ENCODE data around the gene SPTBN5.

Gene SPTBN5

GRCh38 chr15:41895491-41895890 is 1.6 kb upstream of the SPTBN5 start:
- Histone ChIP-seq H3K27me3 (replicated peaks; ENCODE audit: insufficient read depth, low read length) (no peaks in the 10 kb centered on the region), H3K36me3 (replicated peaks; ENCODE audit: insufficient read depth, low read length) (no peaks in the 10 kb centered on the region), H4K20me1 (ENCODE audit: insufficient read depth, low read length) (no peaks in the 10 kb centered on the region), H3F3A (ENCODE audit: insufficient read depth, low read length) (no peaks in the 10 kb centered on the region), H3K9ac (ENCODE audit: low read length) (no peak overlapping the region), H2AFZ (ENCODE audit: low read length) (no peak overlapping the region), H3K27ac (ENCODE audit: low read length) (no peak overlapping the region), H3K79me2 (ENCODE audit: low read length) (no peaks in the 10 kb centered on the region), H3K9me3 (replicated peaks; ENCODE audit: insufficient read depth, low read length) (no peaks in the 10 kb centered on the region), H3K4me1 (ENCODE audit: low read length) (no peaks in the 10 kb centered on the region), H3K4me3 (ENCODE audit: low read length) (no peak overlapping the region), H3K4me2 (ENCODE audit: low read depth, low read length) (no peak overlapping the region), H3K9me2 (replicated peaks; ENCODE audit: insufficient read depth, low read length) (no peaks in the 10 kb centered on the region)
- DNase-seq, result no peak
- no peak for TF ChIP-seq EZH2phosphoT487 (IDR thresholded peaks at IDR 0.05; ENCODE audit: low read length)
- TF ChIP-seq CTCF (IDR thresholded peaks at IDR 0.05; ENCODE audit: low read length), result no peak
- TF ChIP-seq EZH2 (optimal IDR thresholded peaks at IDR 0.05; ENCODE audit: low read depth, low read length), result no peak

DNA sequence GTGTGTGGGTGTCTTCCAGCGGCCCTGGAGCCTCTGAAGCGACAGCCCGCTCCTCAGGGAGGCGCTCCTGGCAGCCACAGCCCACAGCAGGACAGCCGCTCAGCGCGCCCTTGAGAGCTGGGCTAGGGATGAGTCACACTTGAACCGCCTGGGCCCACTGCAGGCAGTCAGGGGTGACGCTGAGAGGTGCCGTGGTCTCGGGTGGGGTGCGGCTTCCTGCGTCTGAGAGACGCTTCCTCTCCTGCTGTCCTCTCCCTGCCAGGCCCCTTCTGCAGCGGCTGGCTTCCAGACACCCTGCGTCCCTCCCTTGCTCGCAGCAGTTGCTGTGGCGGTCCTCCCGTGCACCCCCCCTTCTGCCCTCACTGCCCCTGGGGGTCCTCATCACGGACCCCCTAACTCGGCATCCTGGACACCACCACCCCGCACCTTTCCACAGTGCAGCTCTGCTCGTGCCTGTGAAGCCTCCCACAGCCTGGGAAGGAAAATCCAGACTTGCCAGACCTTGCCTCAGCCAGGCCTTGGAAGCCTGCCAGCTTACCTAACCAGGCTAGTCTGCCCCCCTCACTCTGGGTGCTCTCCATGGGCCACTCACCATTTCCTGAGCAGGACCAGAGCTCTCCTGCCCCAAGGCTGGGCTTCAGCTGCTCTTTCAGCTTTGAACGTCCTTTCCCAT is 1.1 kb upstream of the SPTBN5 start:
- Histone ChIP-seq H3K36me3 (replicated peaks; ENCODE audit: insufficient read depth, low read length) (no peaks in the 10 kb centered on the region), H3K27ac (ENCODE audit: low read length) (no peak overlapping the region), H2AFZ (ENCODE audit: low read length) (no peak overlapping the region), H3K27me3 (replicated peaks; ENCODE audit: insufficient read depth, low read length) (no peaks in the 10 kb centered on the region), H4K20me1 (ENCODE audit: insufficient read depth, low read length) (no peaks in the 10 kb centered on the region), H3K4me3 (ENCODE audit: low read length) (no peak overlapping the region), H3K9ac (ENCODE audit: low read length) (no peak overlapping the region), H3F3A (ENCODE audit: insufficient read depth, low read length) (no peaks in the 10 kb centered on the region), H3K9me3 (replicated peaks; ENCODE audit: insufficient read depth, low read length) (no peaks in the 10 kb centered on the region), H3K9me2 (replicated peaks; ENCODE audit: insufficient read depth, low read length) (no peaks in the 10 kb centered on the region), H3K4me2 (ENCODE audit: low read depth, low read length) (no peak overlapping the region), H3K4me1 (ENCODE audit: low read length) (no peaks in the 10 kb centered on the region), H3K79me2 (ENCODE audit: low read length) (no peaks in the 10 kb centered on the region)
- no peak for TF ChIP-seq EZH2 (optimal IDR thresholded peaks at IDR 0.05; ENCODE audit: low read depth, low read length)
- TF ChIP-seq CTCF (IDR thresholded peaks at IDR 0.05; ENCODE audit: low read length), result no peak
- TF ChIP-seq EZH2phosphoT487 (IDR thresholded peaks at IDR 0.05; ENCODE audit: low read length), result no peak
- no peak for DNase-seq

DNA sequence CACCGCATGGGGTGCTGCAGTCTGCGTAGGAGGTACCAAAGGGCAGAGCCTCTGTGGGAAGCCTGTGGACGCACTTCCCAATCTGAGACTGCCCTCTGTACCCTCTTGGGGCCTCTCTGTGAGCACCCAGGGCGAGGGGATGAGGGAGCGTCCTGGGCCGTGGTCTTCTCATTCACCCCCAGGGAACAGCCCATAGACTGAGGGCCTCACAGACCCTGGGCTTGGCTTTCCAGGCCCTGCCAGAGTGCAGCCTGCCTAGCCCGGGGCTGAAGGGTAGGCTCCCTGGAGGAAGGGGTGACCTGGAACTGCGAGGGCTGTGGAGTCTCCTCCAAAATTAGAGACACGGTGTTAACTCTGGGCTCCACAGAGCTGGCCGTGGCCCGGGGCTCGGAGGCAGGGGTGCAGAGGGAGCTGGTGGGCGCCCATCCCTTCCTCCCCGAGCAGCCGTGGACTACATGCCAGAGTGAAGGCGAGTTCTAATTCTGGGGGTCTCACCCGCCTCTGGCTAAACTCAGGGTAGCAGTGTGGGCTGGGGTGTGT is 468 bp upstream of the SPTBN5 start:
- no peak for TF ChIP-seq CTCF (IDR thresholded peaks at IDR 0.05; ENCODE audit: low read length)
- TF ChIP-seq EZH2 (optimal IDR thresholded peaks at IDR 0.05; ENCODE audit: low read depth, low read length), result no peak
- no peak for TF ChIP-seq EZH2phosphoT487 (IDR thresholded peaks at IDR 0.05; ENCODE audit: low read length)
- no peak overlapping the region for H3K27ac ChIP-seq (ENCODE audit: low read length)
- H3K4me3 ChIP-seq (ENCODE audit: low read length), result no peak overlapping the region
- H3K79me2 ChIP-seq (ENCODE audit: low read length), result no peaks in the 10 kb centered on the region
- no peaks in the 10 kb centered on the region for H3F3A ChIP-seq (ENCODE audit: insufficient read depth, low read length)
- H3K9me3 ChIP-seq (replicated peaks; ENCODE audit: insufficient read depth, low read length), result no peaks in the 10 kb centered on the region
- H3K36me3 ChIP-seq (replicated peaks; ENCODE audit: insufficient read depth, low read length), result no peaks in the 10 kb centered on the region
- DNase-seq, result no peak
- no peaks in the 10 kb centered on the region for H3K4me1 ChIP-seq (ENCODE audit: low read length)
- no peak overlapping the region for H3K4me2 ChIP-seq (ENCODE audit: low read depth, low read length)
- H3K27me3 ChIP-seq (replicated peaks; ENCODE audit: insufficient read depth, low read length), result no peaks in the 10 kb centered on the region
- no peaks in the 10 kb centered on the region for H3K9me2 ChIP-seq (replicated peaks; ENCODE audit: insufficient read depth, low read length)
- no peak overlapping the region for H2AFZ ChIP-seq (ENCODE audit: low read length)
- no peak overlapping the region for H3K9ac ChIP-seq (ENCODE audit: low read length)
- H4K20me1 ChIP-seq (ENCODE audit: insufficient read depth, low read length), result no peaks in the 10 kb centered on the region

All from MM.1S (cell line).